OCI-LY7 (cell line): ENCODE data around the gene IGSF9. TPM values are rescaled to one million over a fixed set of nuclear protein-coding genes. Genes with fewer than 3 reads are reported as not detected.

Experiments
- BruUV-seq: library from RNA; stranded (reverse); fragments of 400-500 nt; replicated peaks from 2 replicates; lab custom pipeline; 2021; lab: Mats Ljungman, UMichigan
- CTCF ChIA-PET: fragments of 300-600 bp; sonication (Branson Sonifier 250); formaldehyde crosslinking; loops from one replicate; lab custom pipeline; 2022; ENCODE audit warnings: antibody characterized with exemption; ENCODE audit not compliant: unreplicated experiment; lab: Charles Lee
- POLR2A ChIA-PET: fragments of 300-600 bp; sonication (Branson Sonifier 250); formaldehyde crosslinking; loops from one replicate; lab custom pipeline; 2022; ENCODE audit warnings: antibody characterized with exemption; lab: Charles Lee
- DNase-seq: peaks from one replicate; pipeline ENCODE4 v3.0.0-alpha.2; 2015; ENCODE audit warnings: low spot score
- H2AFZ ChIP-seq: fragments of 200-600 bp; sonication (generic), shearing (Covaris generic); 2 replicates; pipeline ENCODE4 v1.6.1; 2014; ENCODE audit warnings: mild to moderate bottlenecking, antibody characterized with exemption, low read length, moderate library complexity
- H3K27ac ChIP-seq: fragments of 200-600 bp; sonication (generic); 2 replicates; pipeline ENCODE4 v1.5.1; 2014; ENCODE audit warnings: mixed run types, low read depth, mild to moderate bottlenecking, moderate library complexity, low read length, inconsistent platforms; ENCODE audit not compliant: poor library complexity, severe bottlenecking
- H3K36me3 ChIP-seq: fragments of 200-600 bp; sonication (generic); 2 replicates; pipeline ENCODE4 v1.6.1; 2014; ENCODE audit warnings: mild to moderate bottlenecking, antibody characterized with exemption, low read length, moderate library complexity, mixed read lengths; ENCODE audit not compliant: insufficient read depth
- H3K4me1 ChIP-seq: fragments of 200-600 bp; sonication (generic); 2 replicates; pipeline ENCODE4 v1.5.1; 2014; ENCODE audit warnings: mild to moderate bottlenecking, low read length; ENCODE audit not compliant: insufficient read depth, poor library complexity, severe bottlenecking
- H3K4me2 ChIP-seq: fragments of 200-600 bp; sonication (generic); 2 replicates; pipeline ENCODE4 v1.6.1; 2014; ENCODE audit warnings: mild to moderate bottlenecking, low read length
- H3K4me3 ChIP-seq: fragments of 200-600 bp; sonication (generic); 2 replicates; pipeline ENCODE4 v1.5.1; 2014; ENCODE audit warnings: mild to moderate bottlenecking, low read depth, low read length; ENCODE audit not compliant: poor library complexity, severe bottlenecking
- H3K79me2 ChIP-seq: fragments of 200-600 bp; sonication (generic); 2 replicates; pipeline ENCODE4 v1.6.1; 2016; ENCODE audit warnings: low read depth, mild to moderate bottlenecking, low read length, moderate library complexity, mixed read lengths; ENCODE audit not compliant: insufficient read depth
- H3K9me2 ChIP-seq: fragments of 200-600 bp; sonication (generic); 2 replicates; pipeline ENCODE4 v1.6.1; 2016; ENCODE audit warnings: mild to moderate bottlenecking, low read length, mixed read lengths; ENCODE audit not compliant: insufficient read depth
- H3K9me3 ChIP-seq: fragments of 200-600 bp; sonication (generic); 2 replicates; pipeline ENCODE4 v1.6.1; 2014; ENCODE audit warnings: mild to moderate bottlenecking, mixed run types, low read length, mixed read lengths
- H4K20me1 ChIP-seq: fragments of 200-600 bp; sonication (generic); 2 replicates; pipeline ENCODE4 v1.6.1; 2014; ENCODE audit warnings: mild to moderate bottlenecking, antibody characterized with exemption, low read length, moderate library complexity, mixed read lengths; ENCODE audit not compliant: insufficient read depth
- EZH2phosphoT487 ChIP-seq: fragments of 200-600 bp; sonication (generic); IDR thresholded peaks from 2 replicates; pipeline ENCODE4 v1.6.1; 2018; ENCODE audit warnings: low read depth, borderline replicate concordance, mild to moderate bottlenecking, mixed run types, antibody characterized with exemption, low read length, moderate library complexity, mixed read lengths
- intact Hi-C: fragments of 100-400 bp; cut with micrococcal nuclease; formaldehyde crosslinking; loops from one replicate; pipeline ENCODE4 v1.10.0; 2022; ENCODE audit not compliant: unreplicated experiment
- total RNA-seq, 2 experiments: library from RNA; depleted of rRNA in 1 of 2; stranded (reverse); fragments of >200 nt in 1 of 2; shearing (Covaris generic) in 1 of 2; gene quantifications; 2 replicates each; pipeline ENCODE4 v1.2.3, GENCODE V29; 2014 to 2022
- TF ChIP-seq, protein P1 (sequence below): fragments of 200-600 bp; sonication (generic); conservative IDR thresholded peaks from 2 replicates; pipeline ENCODE4 v1.5.1; 2014; ENCODE audit warnings: mild to moderate bottlenecking, antibody characterized with exemption, low read length, moderate library complexity, mixed read lengths

The IGSF9 gene
- total RNA-seq, 2 experiments from 2014 or later: not detected

DNA sequence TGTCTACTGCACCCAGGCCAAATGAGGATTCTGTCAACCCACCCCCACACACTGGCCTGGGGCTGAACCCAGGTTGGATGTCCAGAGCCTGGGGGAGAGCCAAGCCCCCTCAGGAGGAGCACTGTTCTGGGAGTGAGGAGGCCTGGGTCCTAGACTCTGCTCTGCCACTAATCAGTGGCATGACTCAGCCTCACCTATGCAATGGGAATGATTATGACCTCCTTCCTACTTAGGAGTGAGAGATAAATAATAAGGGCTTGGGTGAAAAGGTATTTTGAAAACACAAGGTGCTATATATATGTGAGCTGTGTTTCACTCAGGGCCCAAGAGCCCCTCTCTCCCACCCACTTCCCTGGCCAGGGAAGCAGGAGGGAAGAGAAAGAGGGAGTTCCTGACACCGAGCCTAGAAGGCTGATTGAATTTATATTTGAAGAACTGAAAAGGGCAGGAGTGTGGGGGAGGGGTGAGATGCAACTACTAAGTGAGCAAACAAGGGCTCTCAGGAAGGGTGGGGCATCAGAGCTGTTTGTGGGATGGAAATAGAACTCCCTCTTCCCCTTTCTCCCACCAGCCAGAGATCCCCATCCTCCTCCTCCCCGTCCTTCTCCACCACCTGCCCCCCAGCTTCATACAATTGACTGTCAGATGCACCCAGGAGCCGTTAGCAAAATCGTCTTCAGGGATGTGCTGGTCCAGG, 8.2 kb downstream of the IGSF9 start:
- H3K4me1 ChIP-seq: peaks cover 8% of the 10 kb centered on the region
- intact Hi-C loops: loop anchor here (2.0 kb wide), 1 partner anchor 142 kb away; no protein-coding TSS in a partner anchor
- H3K27ac ChIP-seq: no peak overlapping the region
- BruUV-seq: no TSS peak
- POLR2A ChIA-PET: no interaction called here
- H3K9me3 ChIP-seq: no peaks in the 10 kb centered on the region
- no peak for TF ChIP-seq EZH2phosphoT487
- TF ChIP-seq, protein P1, sequence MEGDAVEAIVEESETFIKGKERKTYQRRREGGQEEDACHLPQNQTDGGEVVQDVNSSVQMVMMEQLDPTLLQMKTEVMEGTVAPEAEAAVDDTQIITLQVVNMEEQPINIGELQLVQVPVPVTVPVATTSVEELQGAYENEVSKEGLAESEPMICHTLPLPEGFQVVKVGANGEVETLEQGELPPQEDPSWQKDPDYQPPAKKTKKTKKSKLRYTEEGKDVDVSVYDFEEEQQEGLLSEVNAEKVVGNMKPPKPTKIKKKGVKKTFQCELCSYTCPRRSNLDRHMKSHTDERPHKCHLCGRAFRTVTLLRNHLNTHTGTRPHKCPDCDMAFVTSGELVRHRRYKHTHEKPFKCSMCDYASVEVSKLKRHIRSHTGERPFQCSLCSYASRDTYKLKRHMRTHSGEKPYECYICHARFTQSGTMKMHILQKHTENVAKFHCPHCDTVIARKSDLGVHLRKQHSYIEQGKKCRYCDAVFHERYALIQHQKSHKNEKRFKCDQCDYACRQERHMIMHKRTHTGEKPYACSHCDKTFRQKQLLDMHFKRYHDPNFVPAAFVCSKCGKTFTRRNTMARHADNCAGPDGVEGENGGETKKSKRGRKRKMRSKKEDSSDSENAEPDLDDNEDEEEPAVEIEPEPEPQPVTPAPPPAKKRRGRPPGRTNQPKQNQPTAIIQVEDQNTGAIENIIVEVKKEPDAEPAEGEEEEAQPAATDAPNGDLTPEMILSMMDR: no peak
- no peaks in the 10 kb centered on the region for H3K36me3 ChIP-seq
- H3K9me2 ChIP-seq: no peaks in the 10 kb centered on the region
- H3K4me2 ChIP-seq: no peak overlapping the region
- no peak overlapping the region for H2AFZ ChIP-seq
- CTCF ChIA-PET: no interaction called here
- no peaks in the 10 kb centered on the region for H3K79me2 ChIP-seq
- no peaks in the 10 kb centered on the region for H4K20me1 ChIP-seq
- no peak overlapping the region for H3K4me3 ChIP-seq
- peak; percentile 16 for DNase-seq

- Histone ChIP-seq H3K4me2 (peak overlapping the region; percentile 8; the same call in 1 of the 2 replicates), H3K9me3 (no peaks in the 10 kb centered on the region), H3K4me3 (no peak overlapping the region), H4K20me1 (no peaks in the 10 kb centered on the region), H3K79me2 (no peaks in the 10 kb centered on the region), H3K4me1 (peaks cover 8% of the 10 kb centered on the region), H3K27ac (no peak overlapping the region), H2AFZ (no peak overlapping the region), H3K9me2 (no peaks in the 10 kb centered on the region), H3K36me3 (no peaks in the 10 kb centered on the region)
- DNase-seq: peak; percentile 60
- intact Hi-C loops: loop anchor here (1.0 to 2.0 kb wide), 2 partner anchors 71 to 142 kb away; no protein-coding TSS in a partner anchor
- TF ChIP-seq, protein P1: peak; percentile 83
- no peak for TF ChIP-seq EZH2phosphoT487
- BruUV-seq: no TSS peak
- POLR2A ChIA-PET: no interaction called here
- CTCF ChIA-PET: interaction anchor here (1.1 kb wide), 1 partner anchor 71 kb away, joined by 4 read pairs; no protein-coding TSS in a partner anchor
Measured at GRCh38 chr1:159936273-159936904, 9.0 kb downstream of the IGSF9 start.
